ENCODE data around the gene SPHK1. TPM values are rescaled to one million over a fixed set of nuclear protein-coding genes. Genes with fewer than 3 reads are reported as not detected.

The SPHK1 gene
- total RNA-seq, 1 donor from 2014 or later: 15.2 TPM

- H3K36me3 Mint-ChIP-seq (ENCODE audit: unreplicated experiment): peaks cover 12% of the 10 kb centered on the region
- no peaks in the 10 kb centered on the region for H3K9me3 Mint-ChIP-seq (ENCODE audit: unreplicated experiment)
- H3K4me3 Mint-ChIP-seq (ENCODE audit: unreplicated experiment): no peak overlapping the region
- H3K27me3 Mint-ChIP-seq (ENCODE audit: unreplicated experiment): no peaks in the 10 kb centered on the region
- no peak for DNase-seq (ENCODE audit: extremely low spot score, unreplicated experiment)
- no peak overlapping the region for H3K27ac Mint-ChIP-seq (ENCODE audit: unreplicated experiment)
- peaks cover 17% of the 10 kb centered on the region for H3K4me1 Mint-ChIP-seq (ENCODE audit: unreplicated experiment)
- peak; percentile 90 for TF ChIP-seq CTCF (IDR thresholded peaks at IDR 0.05)
These were observed 23.8 kb downstream of the SPHK1 start for GRCh38 chr17:76408037-76408849.

- peaks cover 2% of the 10 kb centered on the region for H3K36me3 Mint-ChIP-seq (ENCODE audit: unreplicated experiment)
- DNase-seq (ENCODE audit: extremely low spot score, unreplicated experiment): no peak
- H3K4me3 Mint-ChIP-seq (ENCODE audit: unreplicated experiment): no peak overlapping the region
- no peak overlapping the region for H3K27ac Mint-ChIP-seq (ENCODE audit: unreplicated experiment)
- no peak for TF ChIP-seq CTCF (IDR thresholded peaks at IDR 0.05)
- H3K4me1 Mint-ChIP-seq (ENCODE audit: unreplicated experiment): peaks cover 29% of the 10 kb centered on the region
- no peaks in the 10 kb centered on the region for H3K9me3 Mint-ChIP-seq (ENCODE audit: unreplicated experiment)
- no peaks in the 10 kb centered on the region for H3K27me3 Mint-ChIP-seq (ENCODE audit: unreplicated experiment)
These were observed 26.0 kb downstream of the SPHK1 start for GRCh38 chr17:76410328-76410965.

- no peaks in the 10 kb centered on the region for H3K27me3 Mint-ChIP-seq (ENCODE audit: unreplicated experiment)
- H3K4me1 Mint-ChIP-seq (ENCODE audit: unreplicated experiment): peaks cover 26% of the 10 kb centered on the region
- no peak for DNase-seq (ENCODE audit: extremely low spot score, unreplicated experiment)
- no peak overlapping the region for H3K27ac Mint-ChIP-seq (ENCODE audit: unreplicated experiment)
- no peaks in the 10 kb centered on the region for H3K9me3 Mint-ChIP-seq (ENCODE audit: unreplicated experiment)
- H3K4me3 Mint-ChIP-seq (ENCODE audit: unreplicated experiment): no peak overlapping the region
- no peak for TF ChIP-seq CTCF (IDR thresholded peaks at IDR 0.05)
- H3K36me3 Mint-ChIP-seq (ENCODE audit: unreplicated experiment): peaks cover 2% of the 10 kb centered on the region
These were observed 26.8 kb downstream of the SPHK1 start for GRCh38 chr17:76411247-76411646.

GRCh38 chr17:76414334-76415295, 30.2 kb downstream of the SPHK1 start:
- no peak overlapping the region for H3K27ac Mint-ChIP-seq (ENCODE audit: unreplicated experiment)

More at GRCh38 chr17:76414334-76415295, 30.2 kb downstream of the SPHK1 start:
- H3K27me3 Mint-ChIP-seq (ENCODE audit: unreplicated experiment): no peaks in the 10 kb centered on the region
- H3K4me3 Mint-ChIP-seq (ENCODE audit: unreplicated experiment): no peak overlapping the region
- no peak for TF ChIP-seq CTCF (IDR thresholded peaks at IDR 0.05)
- no peaks in the 10 kb centered on the region for H3K9me3 Mint-ChIP-seq (ENCODE audit: unreplicated experiment)
- DNase-seq (ENCODE audit: extremely low spot score, unreplicated experiment): no peak
- H3K4me1 Mint-ChIP-seq (ENCODE audit: unreplicated experiment): peaks cover 12% of the 10 kb centered on the region
- H3K36me3 Mint-ChIP-seq (ENCODE audit: unreplicated experiment): peaks cover 3% of the 10 kb centered on the region

Data from osteocyte (in vitro differentiated cells).